Cardiac fibroblast (primary cell): ENCODE results near the gene CTIF.
A peak's percentile ranks its signal among the peaks of the same experiment; 100 is the strongest.

ENCODE experiments used
- DNase-seq, 2 donors: peaks; one replicate each; pipeline versions ENCODE4 v3.0.0 to v3.0.0-alpha.2; 2010; ENCODE audit warnings: low read depth in 2 of 2
- H3K4me3 ChIP-seq, 2 donors: replicated peaks in 1 of 2; 1 replicate in 1 of 2; 2 replicates in 1 of 2; pipeline ENCODE4 v1.5.1; 2011; ENCODE audit warnings: low read depth in 2 of 2, low read length in 2 of 2, mild to moderate bottlenecking in 2 of 2, moderate library complexity in 1 of 2
- CTCF ChIP-seq: IDR thresholded peaks from one replicate; pipeline ENCODE4 v1.5.1; 2011; ENCODE audit warnings: low read depth, mild to moderate bottlenecking, low read length, inconsistent platforms

Gene CTIF

DNA sequence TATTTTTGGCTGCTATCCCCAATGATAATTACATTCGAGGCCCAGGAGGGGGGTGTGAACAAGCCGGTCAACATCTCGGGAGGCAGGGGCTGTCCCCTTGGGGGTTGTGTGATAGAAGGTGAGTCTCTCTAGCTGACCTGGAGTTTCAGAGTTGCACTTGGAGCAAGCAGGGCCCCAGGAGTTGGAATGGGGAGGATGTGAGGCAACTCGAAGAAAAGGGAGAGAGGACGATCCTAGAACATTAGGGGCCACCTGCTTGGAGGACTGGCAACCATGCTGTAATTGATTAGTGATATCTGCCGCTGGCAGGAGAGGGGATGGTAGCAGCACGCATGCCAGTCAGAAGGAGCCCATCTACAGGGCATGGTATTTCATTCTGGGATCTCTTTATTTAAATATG is 122.6 kb downstream of the CTIF start:
- no peak for TF ChIP-seq CTCF
- H3K4me3 ChIP-seq = no peak overlapping the region
- DNase-seq = no peak

GRCh38 chr18:48662011-48662661 is 123.3 kb downstream of the CTIF start:
- TF ChIP-seq CTCF = no peak
- DNase-seq = peak; percentile 69 to 72
- no peak overlapping the region for H3K4me3 ChIP-seq

DNA sequence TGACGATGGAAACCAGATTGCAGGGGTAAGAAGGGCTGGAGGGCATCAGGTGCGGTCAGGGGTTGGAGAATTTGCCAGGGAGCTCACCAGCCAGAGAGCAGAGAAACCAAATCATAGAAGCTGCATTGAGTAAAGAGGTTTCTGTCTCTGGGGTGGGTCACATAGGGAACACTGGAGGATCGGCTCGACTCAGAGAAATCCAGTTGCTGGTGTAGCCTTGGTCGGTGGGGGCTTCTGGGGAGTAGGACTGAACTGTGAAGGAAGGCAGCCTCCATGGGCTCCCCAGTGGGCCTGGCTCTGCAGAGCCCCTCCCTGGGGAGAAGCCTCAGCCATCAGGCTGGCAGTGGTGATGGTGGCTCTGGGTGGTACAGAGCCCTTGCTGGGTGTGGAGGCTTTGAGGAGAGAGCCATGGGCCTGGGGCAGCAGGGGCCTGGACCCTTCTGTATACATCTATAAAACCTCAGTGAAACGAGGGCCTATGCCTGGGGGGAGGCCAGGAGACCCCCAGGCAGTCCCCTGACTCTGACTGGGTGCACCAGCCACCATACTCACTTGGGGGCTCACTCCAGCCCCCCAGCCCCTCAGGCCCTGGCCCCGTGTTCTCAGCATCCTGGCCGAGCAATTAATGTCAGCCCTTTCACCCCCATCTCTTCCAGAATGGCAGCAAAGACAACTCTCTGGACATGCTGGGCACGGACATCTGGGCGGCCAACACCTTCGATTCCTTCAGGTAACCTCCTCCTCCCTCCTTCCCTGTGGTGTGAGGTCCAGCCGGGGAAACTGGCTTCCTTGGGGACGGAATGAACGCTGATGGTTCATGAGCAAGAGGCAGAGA is 124.5 kb downstream of the CTIF start:
- TF ChIP-seq CTCF = no peak
- no peak for DNase-seq

DNA sequence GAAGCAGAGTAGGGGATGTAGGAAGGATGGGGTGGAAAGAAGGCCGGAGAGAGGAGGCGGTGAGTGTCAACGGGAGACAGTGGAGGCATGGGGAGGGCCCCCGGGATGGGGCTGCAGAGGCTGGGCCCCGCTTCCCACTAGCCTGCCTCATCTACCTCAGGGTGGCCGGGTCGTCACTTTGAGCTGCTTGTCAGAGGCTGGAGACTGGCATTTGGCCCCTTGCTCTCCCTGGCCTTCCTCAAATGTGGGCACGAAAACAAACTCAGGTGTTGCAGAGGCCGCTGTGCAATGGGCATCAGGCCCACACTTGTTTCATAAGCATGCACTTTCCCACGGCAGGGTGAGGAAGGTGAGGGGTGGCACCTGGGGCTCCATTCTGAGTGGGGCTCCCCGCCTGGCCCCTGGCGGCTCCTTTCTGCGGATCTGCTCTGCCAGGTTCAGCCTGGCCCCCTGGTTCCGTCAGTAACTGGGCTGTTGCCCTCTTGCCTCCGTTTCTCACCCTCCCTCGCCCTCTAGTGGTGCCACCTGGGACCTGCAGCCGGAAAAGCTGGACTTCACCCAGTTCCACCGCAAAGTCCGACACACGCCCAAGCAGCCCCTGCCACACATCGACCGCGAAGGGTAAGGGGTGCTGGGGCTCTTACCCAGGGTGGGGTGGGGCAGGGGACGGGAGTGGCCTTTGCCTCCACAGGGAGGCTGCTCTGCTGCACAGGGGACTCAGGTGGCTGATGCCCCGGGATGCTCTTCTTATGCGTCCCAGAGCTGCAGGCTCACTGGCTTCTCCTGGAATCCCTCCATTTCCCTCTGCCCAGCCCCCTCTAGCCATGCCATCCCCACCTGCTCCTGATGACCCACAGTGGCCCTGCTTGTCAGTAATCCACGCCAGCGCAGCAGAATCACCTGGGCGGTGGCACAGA is 125.4 kb downstream of the CTIF start:
- DNase-seq = peak; percentile 61 to 64
- no peak overlapping the region for H3K4me3 ChIP-seq
- peak; percentile 95 for TF ChIP-seq CTCF

More for the DNA sequence above, 124.5 kb downstream of the CTIF start:
- no peak overlapping the region for H3K4me3 ChIP-seq

DNA sequence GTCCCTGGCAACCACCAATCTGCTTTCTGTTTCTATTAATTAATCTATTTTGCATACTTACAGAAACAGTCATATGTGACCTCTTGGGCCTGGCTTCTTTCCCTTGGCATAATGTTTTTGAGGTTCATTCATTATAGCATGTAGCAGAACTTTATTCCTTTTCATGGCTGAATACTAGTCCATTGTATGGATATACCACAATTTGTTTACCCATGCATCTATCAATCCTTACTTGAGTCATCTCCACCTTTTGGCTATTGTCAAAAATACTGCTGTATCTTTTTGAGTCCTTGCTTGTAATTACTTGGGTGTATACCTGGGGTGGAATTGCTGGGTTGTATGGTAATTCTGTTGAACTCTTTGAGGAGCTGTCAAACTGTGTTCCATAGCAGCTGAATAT is 126.8 kb downstream of the CTIF start:
- no peak overlapping the region for H3K4me3 ChIP-seq
- no peak for DNase-seq
- no peak for TF ChIP-seq CTCF

DNA sequence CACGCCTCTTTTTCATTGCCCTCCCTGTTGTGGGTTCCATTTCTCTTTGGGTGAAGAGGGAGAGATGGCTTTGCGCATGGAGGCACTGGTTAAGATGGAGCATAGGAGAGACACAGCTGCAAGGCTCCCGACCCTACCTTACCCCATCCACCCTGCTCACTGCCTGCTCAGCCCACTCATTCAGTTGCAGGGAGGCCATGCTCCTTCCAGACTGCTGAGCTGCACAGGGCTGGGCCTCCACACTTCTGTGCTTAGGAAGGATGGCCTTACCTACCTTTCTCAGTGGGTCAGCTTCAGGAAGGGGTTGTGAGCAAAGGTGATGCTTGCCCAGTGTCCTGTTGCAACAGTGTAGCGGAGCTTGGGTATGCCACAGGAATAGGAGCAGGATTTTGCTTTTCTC is 127.8 kb downstream of the CTIF start:
- no peak for DNase-seq
- H3K4me3 ChIP-seq = no peak overlapping the region
- no peak for TF ChIP-seq CTCF
